Thyroid gland (tissue), 4 donors: ENCODE data around the gene BTN3A1.
"Not testable (repeated sequence)": the region's sequence is repeated elsewhere in the genome, so short reads cannot be mapped to it uniquely, and the experiment has no call there.

Source experiments
- CTCF ChIP-seq, 6 experiments: fragments of 200-600 bp in 3 of 6; fragments of 450-650 bp in 3 of 6; sonication (generic) in 3 of 6; IDR thresholded peaks; one replicate each; pipeline ENCODE4 v1.5.1; 2016 to 2019; ENCODE audit warnings: antibody characterized with exemption in 6 of 6, mild to moderate bottlenecking in 2 of 6, inconsistent platforms in 1 of 6, moderate library complexity in 1 of 6
- POLR2A ChIP-seq, 2 donors: fragments of 450-650 bp; IDR thresholded peaks; one replicate each; pipeline ENCODE4 v1.6.1; 2017; ENCODE audit warnings: antibody characterized with exemption in 2 of 2, mild to moderate bottlenecking in 2 of 2, moderate library complexity in 1 of 2

GRCh38 chr6:26418077-26418476 lies 16.0 kb downstream of the BTN3A1 start:
- not testable (repeated sequence) for TF ChIP-seq CTCF, POLR2A (IDR thresholded peaks at IDR 0.05)
